Esophagus squamous epithelium (tissue), 5 donors: ENCODE data around the gene DDAH1. TPM values are rescaled to one million over a fixed set of nuclear protein-coding genes. Genes with fewer than 3 reads are reported as not detected.
A peak's percentile ranks its signal among the peaks of the same experiment; 100 is the strongest.

Source experiments
- DNase-seq: peaks from one replicate; lab custom pipeline; 2025; lab: John Stamatoyannopoulos, UW
- H3K27ac ChIP-seq, 4 donors: fragments of 200-600 bp; sonication (generic); one replicate each; pipeline ENCODE4 v1.5.1; 2016 to 2019; ENCODE audit warnings: mild to moderate bottlenecking in 1 of 4
- H3K27me3 ChIP-seq, 4 donors: fragments of 200-600 bp; sonication (generic); 1 replicate in 3 of 4; 2 replicates in 1 of 4; pipeline versions ENCODE4 v1.5.1 to v1.6.0; 2017 to 2021; ENCODE audit warnings: antibody characterized with exemption in 1 of 4
- H3K36me3 ChIP-seq, 3 donors: fragments of 200-600 bp; sonication (generic); one replicate each; pipeline ENCODE4 v1.5.1; 2016 to 2019
- H3K4me1 ChIP-seq, 3 donors: fragments of 200-600 bp; sonication (generic); one replicate each; pipeline ENCODE4 v1.5.1; 2017 to 2019
- H3K4me3 ChIP-seq, 4 donors: fragments of 200-600 bp; sonication (generic); 1 replicate in 3 of 4; 2 replicates in 1 of 4; pipeline ENCODE4 v1.5.1; 2016 to 2019; ENCODE audit warnings: mild to moderate bottlenecking in 2 of 4, moderate library complexity in 1 of 4
- H3K9me3 ChIP-seq, 3 donors: fragments of 200-600 bp; sonication (generic); one replicate each; pipeline ENCODE4 v1.5.1; 2016 to 2019
- POLR2A ChIP-seq, 4 donors: fragments of 450-650 bp; IDR thresholded peaks; one replicate each; pipeline ENCODE4 v1.6.1; 2017; ENCODE audit warnings: antibody characterized with exemption in 4 of 4, mild to moderate bottlenecking in 4 of 4, moderate library complexity in 3 of 4
- WGBS, 2 donors: methylation state at CpG; one replicate each; pipeline ENCODE4 v1.1.5; 2018; 5-methylcytosine and 5-hydroxymethylcytosine counted together
- intact Hi-C: fragments of 100-400 bp; cut with DNase I; formaldehyde crosslinking; loops from one replicate; pipeline ENCODE4 v1.15.0; 2022
- total RNA-seq, 4 donors: library from RNA; depleted of rRNA; stranded (reverse); fragments of >200 nt; gene quantifications; one replicate each; pipeline ENCODE4 v1.1.0, GENCODE V29; 2016
- TF ChIP-seq, protein P1 (sequence below), 6 experiments: fragments of 450-650 bp in 4 of 6; fragments of 200-600 bp in 2 of 6; sonication (generic) in 2 of 6; IDR thresholded peaks; one replicate each; pipeline ENCODE4 v1.5.1; 2016 to 2019; ENCODE audit warnings: antibody characterized with exemption in 6 of 6, mild to moderate bottlenecking in 4 of 6, moderate library complexity in 4 of 6
- donor health status: DM: yes; HTN: yes; CAD: no.

Gene DDAH1
- total RNA-seq, 4 donors from 2014 or later: 6.1 to 13.8 (median 11.5) TPM

DNA sequence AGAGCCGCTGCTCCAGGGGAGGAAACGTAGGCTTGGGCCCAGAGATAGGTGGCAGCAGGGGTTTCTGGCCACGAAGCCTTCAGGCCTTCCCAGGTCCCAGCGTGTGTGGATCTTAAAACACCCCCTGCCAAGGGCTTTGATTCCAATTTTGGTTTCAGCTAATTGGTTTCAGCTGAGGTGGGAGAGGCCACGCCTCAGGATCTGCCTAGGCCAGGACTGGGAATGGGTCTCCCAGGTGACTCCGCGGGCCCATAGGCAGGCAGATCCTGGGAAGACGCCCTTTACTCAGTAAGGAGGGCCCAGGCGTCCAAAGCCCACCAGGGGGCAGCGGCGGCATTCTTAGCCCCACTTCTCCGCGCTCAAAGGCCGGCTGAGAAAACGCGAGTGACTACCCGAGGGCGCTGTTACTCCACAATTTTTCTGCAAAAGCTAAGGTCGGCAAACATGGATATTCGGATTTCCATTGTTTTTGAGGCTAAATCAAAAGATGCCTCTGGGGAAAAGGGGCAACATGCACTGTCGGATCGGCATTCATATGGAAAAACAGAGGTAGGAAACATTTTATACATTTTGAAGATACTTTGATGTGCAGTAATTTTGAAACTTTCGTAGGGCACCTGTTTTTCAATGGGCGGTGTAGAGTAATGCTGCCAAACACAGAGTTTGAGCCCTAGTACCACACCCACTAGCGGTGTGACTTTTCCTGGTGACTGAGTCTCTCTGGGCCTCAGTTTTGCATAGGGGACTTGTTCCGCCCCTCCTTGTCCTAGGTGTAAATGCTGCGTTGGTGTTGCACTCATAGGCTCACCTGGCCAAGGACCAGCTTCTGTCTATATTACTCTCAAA, 156.7 kb downstream of the DDAH1 start:
- no peaks in the 10 kb centered on the region for H3K27me3 ChIP-seq
- intact Hi-C loops: loop anchor here (5.0 kb wide), 2 partner anchors 274 to 384 kb away; partner anchors contain the start of gene CCN1
- no peak for DNase-seq
- TF ChIP-seq, protein P1, sequence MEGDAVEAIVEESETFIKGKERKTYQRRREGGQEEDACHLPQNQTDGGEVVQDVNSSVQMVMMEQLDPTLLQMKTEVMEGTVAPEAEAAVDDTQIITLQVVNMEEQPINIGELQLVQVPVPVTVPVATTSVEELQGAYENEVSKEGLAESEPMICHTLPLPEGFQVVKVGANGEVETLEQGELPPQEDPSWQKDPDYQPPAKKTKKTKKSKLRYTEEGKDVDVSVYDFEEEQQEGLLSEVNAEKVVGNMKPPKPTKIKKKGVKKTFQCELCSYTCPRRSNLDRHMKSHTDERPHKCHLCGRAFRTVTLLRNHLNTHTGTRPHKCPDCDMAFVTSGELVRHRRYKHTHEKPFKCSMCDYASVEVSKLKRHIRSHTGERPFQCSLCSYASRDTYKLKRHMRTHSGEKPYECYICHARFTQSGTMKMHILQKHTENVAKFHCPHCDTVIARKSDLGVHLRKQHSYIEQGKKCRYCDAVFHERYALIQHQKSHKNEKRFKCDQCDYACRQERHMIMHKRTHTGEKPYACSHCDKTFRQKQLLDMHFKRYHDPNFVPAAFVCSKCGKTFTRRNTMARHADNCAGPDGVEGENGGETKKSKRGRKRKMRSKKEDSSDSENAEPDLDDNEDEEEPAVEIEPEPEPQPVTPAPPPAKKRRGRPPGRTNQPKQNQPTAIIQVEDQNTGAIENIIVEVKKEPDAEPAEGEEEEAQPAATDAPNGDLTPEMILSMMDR (IDR thresholded peaks at IDR 0.05): peak; percentile 83 to 96 (median 93)
- TF ChIP-seq POLR2A (IDR thresholded peaks at IDR 0.05): no peak
- H3K4me3 ChIP-seq: peak overlapping the region in 2 of 4 donors; percentile 4 to 27
- H3K36me3 ChIP-seq: no peaks in the 10 kb centered on the region
- peaks cover 0 to 12% (median 9%) of the 10 kb centered on the region in 3 donors for H3K4me1 ChIP-seq
- H3K27ac ChIP-seq: no peak overlapping the region
- no peaks in the 10 kb centered on the region for H3K9me3 ChIP-seq
- 21 to 30% methylated on average over 17 to 21 of the region's 27 CpGs for WGBS, 2 donors

DNA sequence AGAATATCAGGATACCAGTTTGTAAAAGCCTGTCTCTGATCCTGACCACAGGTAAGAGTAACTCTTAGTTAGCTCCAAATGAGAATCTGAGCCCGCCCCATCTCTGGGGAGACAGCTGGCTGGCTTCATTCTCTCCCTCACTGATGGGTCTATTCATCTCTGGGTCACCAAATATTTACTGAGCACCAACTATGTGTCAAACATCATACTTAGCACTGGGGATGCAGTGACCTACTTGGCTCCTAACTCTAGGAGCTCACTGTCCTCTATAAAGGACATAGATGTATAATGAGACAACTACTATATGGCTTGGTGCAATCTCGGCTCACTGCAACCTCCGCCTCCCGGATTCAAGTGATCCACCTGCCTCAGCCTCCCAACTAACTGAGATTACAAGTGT, 158.7 kb downstream of the DDAH1 start:
- Histone ChIP-seq H3K4me3 (no peak overlapping the region), H3K27ac (no peak overlapping the region), H3K27me3 (no peaks in the 10 kb centered on the region), H3K4me1 (peaks cover 0 to 12% (median 9%) of the 10 kb centered on the region in 3 donors), H3K9me3 (no peaks in the 10 kb centered on the region), H3K36me3 (no peaks in the 10 kb centered on the region)
- TF ChIP-seq POLR2A (IDR thresholded peaks at IDR 0.05): no peak
- TF ChIP-seq, protein P1 (IDR thresholded peaks at IDR 0.05): no peak
- DNase-seq: no peak
- 97% methylated on average over 4 of the region's 4 CpGs for WGBS, 2 donors
- intact Hi-C loops: loop anchor here (5.0 kb wide), 2 partner anchors 276 to 386 kb away; partner anchors contain the start of gene CCN1

DNA sequence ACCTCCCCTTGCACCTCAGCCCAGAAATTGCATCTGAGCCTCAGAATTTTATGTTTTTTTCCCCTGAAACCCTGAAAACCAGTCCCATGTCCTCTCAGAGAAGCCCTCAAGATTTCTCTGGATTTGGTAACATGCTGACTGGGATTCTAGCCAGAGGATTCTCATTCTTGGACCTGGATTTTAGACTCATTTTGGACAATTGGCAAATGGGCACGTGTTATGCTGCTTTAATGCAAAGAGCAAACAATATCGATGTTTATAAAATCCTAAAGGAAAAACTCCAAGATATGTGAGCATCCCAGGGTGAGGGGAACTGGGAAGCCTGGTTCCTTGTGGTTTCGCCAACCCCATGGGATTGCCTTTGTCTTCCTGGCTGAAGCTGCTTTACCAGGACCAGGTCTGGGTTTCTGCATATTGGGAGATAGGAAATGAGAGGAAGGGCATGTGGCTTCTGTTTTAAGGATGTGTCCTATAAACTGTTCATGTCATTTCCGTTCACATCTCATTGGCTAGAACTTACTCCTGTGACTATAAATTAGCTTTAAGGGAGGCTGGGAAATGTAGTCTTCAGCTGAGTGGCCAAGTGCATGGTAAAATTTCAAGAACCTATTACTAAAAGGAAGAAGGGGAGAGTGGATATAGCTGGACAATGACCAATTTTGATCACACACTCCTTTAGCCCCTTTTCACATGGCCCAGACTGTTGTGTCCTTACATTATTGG, 161.4 kb downstream of the DDAH1 start:
- Histone ChIP-seq H3K4me3 (no peak overlapping the region), H3K9me3 (no peaks in the 10 kb centered on the region), H3K4me1 (peaks cover 2 to 18% (median 9%) of the 10 kb centered on the region in 3 donors), H3K36me3 (no peaks in the 10 kb centered on the region), H3K27me3 (no peaks in the 10 kb centered on the region), H3K27ac (no peak overlapping the region)
- intact Hi-C loops: no loop called here
- 77 to 84% methylated on average over 4 of the region's 4 CpGs for WGBS, 2 donors
- TF ChIP-seq POLR2A (IDR thresholded peaks at IDR 0.05): no peak
- TF ChIP-seq, protein P1 (IDR thresholded peaks at IDR 0.05): no peak
- DNase-seq: no peak

DNA sequence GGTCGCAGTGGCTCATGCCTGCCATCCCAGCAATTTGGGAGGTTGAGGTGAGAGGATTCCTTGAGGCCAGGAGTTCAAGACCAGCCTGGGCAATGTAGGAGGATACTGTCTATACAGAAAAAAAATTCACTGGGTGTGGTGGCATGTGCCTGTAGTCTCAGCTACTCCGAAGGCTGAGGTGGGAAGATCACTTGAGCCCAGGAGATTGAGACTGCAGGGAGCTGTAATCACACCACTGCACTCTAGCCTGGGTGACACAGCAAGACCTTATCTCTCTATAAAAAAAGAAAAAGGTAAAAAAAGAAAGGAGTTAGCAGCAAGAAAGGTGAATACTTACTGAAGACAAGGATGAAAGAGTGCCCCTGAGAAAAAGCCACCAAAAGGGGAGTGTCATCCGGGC, 164.8 kb downstream of the DDAH1 start:
- intact Hi-C loops: no loop called here
- no peak overlapping the region for H3K4me3 ChIP-seq
- H3K27ac ChIP-seq: no peak overlapping the region

More for the DNA sequence above, 164.8 kb downstream of the DDAH1 start:
- Histone ChIP-seq H3K27me3 (no peaks in the 10 kb centered on the region), H3K4me1 (peaks cover 15 to 43% (median 30%) of the 10 kb centered on the region in 3 donors), H3K36me3 (no peaks in the 10 kb centered on the region), H3K9me3 (no peaks in the 10 kb centered on the region)
- TF ChIP-seq, protein P1 (IDR thresholded peaks at IDR 0.05): no peak
- TF ChIP-seq POLR2A (IDR thresholded peaks at IDR 0.05): no peak
- no peak for DNase-seq
- WGBS, 2 donors: 65 to 87% methylated on average over 3 of the region's 3 CpGs
